COR-L47 (cell line): Measurements from ENCODE around the gene HOXB2.

Experiments
- DNase-seq: peaks from one replicate; lab custom pipeline; 2025; lab: John Stamatoyannopoulos, UW

Gene HOXB2

GRCh38 chr17:48552466-48553189 is 7.7 kb upstream of the HOXB2 start:
- DNase-seq, result no peak

- no peak for DNase-seq
Observed at GRCh38 chr17:48551596-48552465, 6.9 kb upstream of the HOXB2 start.

- no peak for DNase-seq
Observed at GRCh38 chr17:48551214-48551555, 6.3 kb upstream of the HOXB2 start.

GRCh38 chr17:48550502-48551213 is 5.7 kb upstream of the HOXB2 start:
- no peak for DNase-seq

- DNase-seq, result no peak
Observed at GRCh38 chr17:48549914-48550501, 5.1 kb upstream of the HOXB2 start.

- DNase-seq, result no peak
Observed at GRCh38 chr17:48549281-48549630, 4.3 kb upstream of the HOXB2 start.

GRCh38 chr17:48548523-48549280 is 3.8 kb upstream of the HOXB2 start:
- DNase-seq, result no peak

GRCh38 chr17:48547808-48548522 is 3.1 kb upstream of the HOXB2 start:
- DNase-seq, result no peak

- DNase-seq, result peak; percentile 48
Observed at GRCh38 chr17:48546924-48547807, 2.3 kb upstream of the HOXB2 start.

GRCh38 chr17:48546137-48546923 is 1.4 kb upstream of the HOXB2 start:
- no peak for DNase-seq

GRCh38 chr17:48545539-48545938 is 630 bp upstream of the HOXB2 start:
- DNase-seq, result no peak

- DNase-seq, result peak; percentile 27
Observed at GRCh38 chr17:48544349-48545021, 424 bp downstream of the HOXB2 start.

- DNase-seq, result no peak
Observed at GRCh38 chr17:48543854-48544348, 1.0 kb downstream of the HOXB2 start.

GRCh38 chr17:48543107-48543853 is 1.6 kb downstream of the HOXB2 start:
- no peak for DNase-seq

- DNase-seq, result no peak
Observed at GRCh38 chr17:48542698-48543106, 2.2 kb downstream of the HOXB2 start.

- DNase-seq, result no peak
Observed at GRCh38 chr17:48542114-48542656, 2.7 kb downstream of the HOXB2 start.

GRCh38 chr17:48541577-48542113 is 3.3 kb downstream of the HOXB2 start:
- peak; percentile 55 for DNase-seq
